GM19043 (cell line): ENCODE measurements around the gene TTC39B.

Experiments
- ATAC-seq: cut with Tn5 transposase; IDR thresholded peaks from one replicate; pipeline ENCODE4 v1.9.1; 2021; ENCODE audit warnings: low read depth; ENCODE audit not compliant: unreplicated experiment

TTC39B gene

DNA sequence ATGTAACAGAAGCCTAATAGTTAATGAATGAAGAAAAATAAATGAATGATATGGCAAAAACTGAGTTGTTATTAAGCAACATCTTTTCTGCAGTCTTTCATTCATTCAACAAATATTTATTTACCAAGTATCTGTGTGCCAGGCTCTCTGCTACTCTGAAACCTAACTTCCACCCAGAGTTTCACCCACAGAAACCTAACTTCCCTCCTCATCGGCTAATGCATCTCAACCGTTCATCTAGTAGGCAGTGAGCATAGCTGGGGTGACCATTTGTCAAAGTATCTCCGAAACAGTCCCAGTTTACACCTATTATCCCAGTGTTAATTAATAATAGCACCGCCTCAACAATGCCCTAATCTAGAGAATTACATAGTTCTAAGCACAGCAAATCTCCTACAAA is 1.5 kb downstream of the TTC39B start:
- ATAC-seq: no peak

DNA sequence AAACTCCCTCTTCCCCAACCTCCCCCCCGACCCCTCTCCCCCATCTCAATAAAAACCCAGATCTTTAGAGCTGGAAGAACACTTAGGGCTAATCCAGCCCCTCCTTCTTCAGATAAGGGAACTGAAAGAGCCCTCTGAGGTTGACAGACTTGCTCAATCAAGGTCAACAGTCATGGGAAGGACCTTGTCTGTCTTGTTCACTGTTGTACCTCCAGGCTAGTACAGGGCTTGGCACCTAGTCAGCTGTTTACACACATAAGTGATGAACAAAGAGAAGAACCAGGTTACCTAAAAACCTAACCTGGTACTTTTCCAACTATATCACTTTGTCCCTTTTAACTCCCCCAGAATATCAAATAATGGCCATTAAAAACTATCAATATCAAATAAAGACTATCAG is 2.4 kb downstream of the TTC39B start:
- peak; percentile 27 for ATAC-seq

DNA sequence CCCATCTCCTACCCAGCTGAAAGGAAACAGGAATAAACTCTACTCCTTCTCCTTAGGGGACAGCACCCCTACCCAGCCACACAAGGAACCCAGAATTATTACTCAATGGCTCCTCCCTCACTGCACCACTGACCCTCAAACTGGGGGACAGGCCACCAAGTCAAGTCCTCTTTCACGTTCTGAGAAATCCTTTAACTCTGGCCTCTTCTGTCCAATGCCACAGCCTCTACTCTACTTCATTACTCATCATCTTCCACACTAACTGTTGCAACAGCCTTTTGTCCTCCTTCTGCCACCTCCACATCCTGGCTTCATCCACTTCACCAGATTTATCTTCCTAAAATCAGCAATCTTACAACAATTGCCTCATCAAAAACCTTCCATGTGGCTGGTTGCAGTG is 6.8 kb downstream of the TTC39B start:
- ATAC-seq: no peak

DNA sequence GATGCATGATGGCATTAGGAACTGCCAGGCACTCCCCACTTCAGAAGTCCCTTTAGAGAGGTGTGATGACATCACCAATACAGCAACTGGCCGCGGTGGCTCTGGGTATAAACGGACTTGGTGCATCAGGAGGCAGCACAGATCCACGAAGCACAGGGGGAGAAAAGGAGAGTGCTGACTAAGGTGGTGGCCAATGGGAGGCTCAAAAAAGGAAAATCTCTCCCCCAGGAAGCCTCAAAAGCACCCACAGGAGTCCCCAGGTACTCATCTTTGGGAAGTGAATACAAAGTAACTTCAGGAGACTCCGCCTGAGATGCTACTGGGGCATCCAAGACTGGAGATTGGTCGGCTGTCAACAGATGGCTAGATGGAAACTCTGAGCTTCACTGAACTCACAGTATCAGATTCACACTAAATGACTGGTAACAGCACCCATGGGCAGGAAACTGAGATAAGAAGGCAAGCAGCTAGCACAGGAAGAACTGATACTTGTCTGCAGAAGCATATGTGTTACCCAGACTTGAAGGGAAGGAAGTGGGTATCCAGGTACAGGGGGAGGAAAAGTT is 7.6 kb downstream of the TTC39B start:
- peak; percentile 76 for ATAC-seq

DNA sequence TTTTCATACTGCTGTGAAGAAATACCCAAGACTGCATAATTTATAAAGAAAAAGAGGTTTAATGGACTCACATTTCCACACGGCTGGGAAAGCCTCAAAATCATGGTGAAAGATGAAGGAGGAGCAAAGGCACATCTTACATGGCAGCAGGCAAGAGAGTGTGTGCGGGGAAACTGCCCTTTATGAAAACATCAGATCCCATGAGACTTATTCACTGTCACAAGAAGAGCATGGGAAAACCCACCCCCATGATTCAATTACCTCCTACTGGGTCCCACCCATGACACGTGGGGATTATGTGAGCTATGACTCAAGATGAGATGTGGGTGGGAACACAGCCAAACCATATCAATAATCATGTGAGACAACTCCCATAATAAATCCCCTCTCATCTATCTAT is 8.7 kb downstream of the TTC39B start:
- ATAC-seq: no peak

DNA sequence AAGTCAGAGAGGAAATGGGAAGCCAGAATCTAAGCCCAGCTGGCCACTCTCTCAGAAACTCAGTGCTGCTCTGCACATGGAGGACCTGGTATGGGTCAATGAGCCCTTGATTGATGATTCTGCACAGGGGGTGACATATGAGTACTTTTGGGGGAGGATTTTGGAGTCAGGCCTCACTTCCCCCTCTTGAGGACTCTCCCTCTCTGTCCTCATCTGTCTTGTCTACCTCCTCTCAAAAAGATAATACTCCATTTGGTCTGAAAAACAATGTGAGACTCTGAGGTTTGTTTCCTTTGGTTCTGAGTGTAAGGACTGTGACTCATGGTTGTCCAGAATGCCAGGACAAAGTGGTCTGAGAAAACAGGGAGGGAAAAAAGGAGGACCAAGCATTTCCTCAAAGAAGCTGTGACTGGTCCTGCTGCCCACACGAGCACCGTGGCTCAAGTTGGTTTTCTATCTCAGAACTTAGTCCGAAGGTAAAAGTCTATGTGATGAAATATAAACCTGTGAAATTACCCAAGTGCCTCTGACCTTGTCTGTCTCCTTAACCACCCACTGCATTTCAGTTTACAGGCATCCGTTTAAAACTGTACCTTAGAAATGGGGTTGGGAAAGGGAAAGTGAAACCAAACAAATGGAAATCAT is 11.1 kb downstream of the TTC39B start:
- peak; percentile 31 for ATAC-seq

DNA sequence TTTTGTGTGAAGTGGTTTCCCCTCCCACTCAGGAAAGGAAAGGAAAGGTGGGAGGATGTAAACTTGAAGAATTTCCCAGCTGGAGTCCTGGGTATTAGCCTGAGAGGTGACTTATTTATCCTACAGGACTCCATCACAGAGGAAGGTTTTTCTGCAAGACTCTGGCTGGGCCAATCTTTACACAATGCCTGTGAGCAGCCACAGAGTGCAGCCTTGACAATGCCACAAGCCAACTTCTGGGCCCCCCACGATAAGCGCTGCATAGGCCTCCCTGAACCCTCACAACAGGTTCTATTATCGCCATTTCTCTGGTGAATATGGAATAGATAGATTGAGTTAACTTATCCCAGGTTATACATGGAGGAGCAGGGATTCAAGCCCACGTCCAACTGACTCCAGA is 12.4 kb downstream of the TTC39B start:
- no peak for ATAC-seq

DNA sequence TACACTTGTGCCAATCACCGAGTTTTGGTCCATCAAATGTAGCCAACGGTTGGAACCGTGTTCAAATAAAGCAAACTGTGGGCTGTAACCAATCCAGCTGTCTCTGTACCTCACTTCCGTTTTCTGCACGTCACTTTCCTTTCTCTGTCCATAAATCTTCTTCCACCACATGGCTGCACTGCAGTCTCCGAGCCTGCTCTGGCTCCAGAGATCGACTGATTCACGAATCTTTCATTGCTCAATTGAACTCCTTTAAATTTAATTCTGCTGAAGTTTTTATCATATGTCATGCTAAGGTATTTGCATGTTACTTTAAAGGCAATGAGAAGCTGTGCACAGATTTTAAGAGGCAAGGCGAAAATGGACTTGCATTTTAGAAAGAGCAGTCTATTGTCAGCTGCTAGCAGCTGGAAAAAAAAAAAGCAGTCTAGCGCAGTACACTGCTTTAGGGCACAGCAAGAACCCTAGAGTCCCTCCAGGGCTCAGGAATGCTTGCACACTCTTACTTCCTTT is 13.2 kb downstream of the TTC39B start:
- ATAC-seq: no peak

DNA sequence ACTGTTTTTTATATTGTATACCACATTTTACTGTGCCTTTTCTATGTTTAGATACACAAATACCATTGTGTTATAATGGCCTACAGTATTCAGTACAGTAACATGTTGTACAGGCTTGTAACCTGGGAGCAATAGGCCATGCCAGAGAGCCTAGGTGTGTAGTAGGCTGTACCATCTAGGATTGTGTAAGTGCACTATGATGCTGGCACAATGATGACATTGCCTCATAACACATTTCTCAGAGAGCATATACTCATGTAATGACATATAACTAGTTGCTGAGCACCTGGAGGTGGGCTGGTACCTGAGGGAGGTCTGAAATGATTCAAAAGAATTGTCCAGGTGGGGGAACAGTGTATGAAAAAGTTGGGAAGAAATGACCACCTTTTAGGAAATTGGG is 13.9 kb downstream of the TTC39B start:
- no peak for ATAC-seq

DNA sequence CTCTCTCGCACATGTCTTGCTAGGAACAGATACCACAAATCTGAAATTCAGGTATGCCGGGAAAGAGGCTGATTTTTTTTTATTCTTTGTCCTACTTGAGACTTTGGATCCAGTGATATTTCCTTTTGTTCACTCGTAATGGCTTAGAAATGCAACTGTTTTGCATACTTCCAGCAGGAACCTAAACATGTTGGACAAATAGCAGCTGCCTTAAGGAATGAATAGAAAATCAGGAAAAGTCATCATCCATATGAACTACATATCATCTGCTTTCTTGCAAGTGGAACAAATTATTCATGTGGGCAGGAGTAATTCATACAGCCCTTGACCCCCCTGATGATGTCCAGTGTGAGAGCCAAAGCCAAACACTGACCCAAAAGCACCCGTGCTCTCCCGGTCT is 17.4 kb downstream of the TTC39B start:
- ATAC-seq: no peak

DNA sequence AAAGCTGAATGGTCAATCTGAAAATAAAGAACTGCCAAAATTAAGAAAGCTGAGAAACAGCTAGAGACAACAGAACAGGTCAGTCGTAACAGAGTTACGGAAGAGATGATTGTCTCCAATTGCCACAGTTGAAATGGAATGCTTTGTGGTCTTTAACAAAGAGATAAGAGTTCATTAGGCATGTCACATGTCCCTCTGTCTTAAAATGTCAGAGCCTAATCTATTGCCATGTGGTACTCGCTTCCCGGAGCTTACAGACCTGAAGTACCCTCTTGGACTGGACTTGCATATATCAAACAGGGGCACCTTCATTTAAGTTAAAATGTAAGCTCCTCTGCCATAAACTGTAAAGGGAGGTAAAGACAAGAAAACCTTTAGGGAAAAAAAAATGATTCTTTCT is 19.7 kb downstream of the TTC39B start:
- ATAC-seq: no peak

DNA sequence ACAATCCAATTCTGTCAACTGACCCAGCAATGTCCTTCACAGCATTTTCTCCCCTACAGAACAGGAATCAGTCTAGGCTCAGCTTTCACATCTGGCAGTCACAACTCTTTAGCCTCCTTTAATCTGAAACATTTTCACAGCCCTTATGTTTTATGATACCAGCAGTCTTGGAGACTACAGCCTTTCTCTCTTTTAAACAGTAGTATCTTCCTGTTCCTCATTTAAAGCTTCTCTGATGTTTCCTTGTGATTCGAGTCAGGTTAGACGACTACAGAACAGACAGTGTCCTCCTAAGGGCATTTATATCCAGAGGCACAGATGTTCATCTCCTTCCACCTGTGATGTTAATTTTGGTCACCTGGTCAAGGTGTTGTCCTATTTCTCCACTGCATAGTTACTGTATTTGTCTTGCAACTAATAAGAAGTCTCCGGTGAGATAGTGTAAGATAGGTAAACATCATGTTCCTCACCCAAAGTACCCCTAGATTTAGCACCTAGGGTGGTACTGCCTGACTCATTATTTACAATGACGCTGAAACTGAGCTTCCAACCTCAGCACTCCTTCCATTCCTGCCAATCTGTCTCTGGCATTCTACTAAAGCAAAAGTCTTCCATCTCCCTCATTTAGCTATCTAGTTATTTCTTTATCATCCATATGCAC is 20.7 kb downstream of the TTC39B start:
- no peak for ATAC-seq

DNA sequence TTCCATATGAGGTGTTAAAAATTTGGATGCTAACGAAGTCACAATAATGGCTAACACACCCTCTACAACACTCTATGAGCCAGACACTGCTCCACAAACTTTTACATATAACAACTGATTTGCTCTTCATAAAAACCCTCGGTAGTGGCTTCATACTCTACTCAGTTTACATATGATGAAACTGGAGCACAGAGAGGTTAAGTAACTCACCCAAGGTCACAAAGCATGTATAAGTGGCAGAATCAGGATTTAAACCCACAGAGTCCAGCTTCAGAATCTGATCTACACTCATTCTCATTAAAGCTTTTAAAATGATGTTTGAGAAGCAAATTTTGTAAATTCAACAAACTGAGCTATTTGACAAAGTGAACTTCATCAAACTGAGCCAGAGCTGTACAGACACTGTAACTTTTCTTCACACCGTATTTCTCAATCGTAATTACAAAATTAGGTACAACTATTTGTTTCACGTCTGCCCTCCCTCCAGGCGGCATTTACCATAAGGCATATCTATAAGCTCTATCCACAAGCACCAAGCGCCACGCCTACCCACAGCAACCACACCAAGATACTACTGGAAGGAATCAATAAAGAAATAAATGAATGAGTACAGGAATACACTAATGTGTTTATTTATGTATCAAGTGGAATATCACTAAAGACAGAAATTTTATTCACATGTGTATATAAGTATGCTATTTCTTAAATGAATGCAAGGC is 24.3 kb downstream of the TTC39B start:
- ATAC-seq: no peak

DNA sequence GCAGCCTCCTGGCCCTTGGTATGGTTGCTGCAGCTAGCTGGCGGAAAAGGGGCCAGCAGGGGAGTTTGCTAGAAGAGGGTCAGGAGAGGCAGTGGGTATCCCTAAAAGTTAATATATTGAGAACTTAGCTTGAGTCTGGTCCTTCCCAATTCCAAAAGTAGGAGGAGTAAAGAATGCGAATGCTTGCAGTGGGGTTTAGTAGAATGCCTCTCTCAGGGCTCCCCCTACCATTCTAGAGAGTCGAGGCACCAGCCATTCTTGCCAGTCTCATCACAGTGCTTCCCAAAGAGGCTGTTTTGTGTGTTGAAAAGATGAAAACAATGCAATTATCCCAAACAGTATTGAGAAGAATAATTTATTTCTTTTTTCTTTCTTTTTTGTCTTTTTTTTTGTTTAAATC is 26.4 kb downstream of the TTC39B start:
- no peak for ATAC-seq

DNA sequence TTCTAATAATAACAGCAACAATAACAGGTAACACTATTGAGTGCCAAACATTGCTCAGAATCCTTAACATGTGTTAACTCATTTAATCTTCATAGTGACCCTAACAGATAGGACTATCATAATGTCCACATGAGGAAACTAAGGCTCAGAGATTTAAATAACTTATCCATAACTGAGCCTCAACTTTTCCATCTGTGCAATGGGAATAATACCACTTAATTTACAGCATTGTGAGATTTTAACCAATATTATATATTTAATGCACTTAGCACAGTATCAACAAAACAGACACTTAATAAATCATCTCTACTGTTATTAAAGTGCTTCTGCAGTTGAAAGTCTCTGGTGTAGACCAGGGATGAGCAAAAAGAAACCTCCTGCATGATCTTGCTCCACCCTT is 28.2 kb downstream of the TTC39B start:
- no peak for ATAC-seq

DNA sequence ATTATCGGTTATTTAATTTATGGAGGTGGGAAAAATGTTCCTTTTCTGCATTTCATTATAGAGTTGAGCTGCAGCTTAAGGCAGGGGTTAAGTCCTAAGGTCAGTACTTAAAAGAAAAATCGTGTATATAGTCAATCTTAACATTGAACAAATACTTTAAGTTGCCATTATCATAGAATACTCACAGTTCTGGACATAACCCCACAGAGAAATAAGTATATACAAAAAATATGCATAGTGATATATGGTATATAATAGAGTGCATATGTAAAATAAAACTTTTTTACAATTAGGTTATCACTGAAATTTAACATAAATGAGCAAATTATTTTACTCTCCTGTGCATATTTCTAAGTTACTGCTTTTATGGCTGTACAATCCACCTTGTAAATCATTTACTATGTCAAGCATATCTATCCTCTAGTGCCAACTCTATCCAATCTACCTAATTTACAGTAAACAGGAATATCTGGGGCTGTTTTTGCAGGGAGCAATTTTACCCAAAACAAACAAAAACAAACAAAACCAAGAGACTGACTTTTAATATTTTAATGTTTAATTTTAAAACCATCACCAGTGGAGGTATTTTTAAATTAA is 28.8 kb downstream of the TTC39B start:
- no peak for ATAC-seq

DNA sequence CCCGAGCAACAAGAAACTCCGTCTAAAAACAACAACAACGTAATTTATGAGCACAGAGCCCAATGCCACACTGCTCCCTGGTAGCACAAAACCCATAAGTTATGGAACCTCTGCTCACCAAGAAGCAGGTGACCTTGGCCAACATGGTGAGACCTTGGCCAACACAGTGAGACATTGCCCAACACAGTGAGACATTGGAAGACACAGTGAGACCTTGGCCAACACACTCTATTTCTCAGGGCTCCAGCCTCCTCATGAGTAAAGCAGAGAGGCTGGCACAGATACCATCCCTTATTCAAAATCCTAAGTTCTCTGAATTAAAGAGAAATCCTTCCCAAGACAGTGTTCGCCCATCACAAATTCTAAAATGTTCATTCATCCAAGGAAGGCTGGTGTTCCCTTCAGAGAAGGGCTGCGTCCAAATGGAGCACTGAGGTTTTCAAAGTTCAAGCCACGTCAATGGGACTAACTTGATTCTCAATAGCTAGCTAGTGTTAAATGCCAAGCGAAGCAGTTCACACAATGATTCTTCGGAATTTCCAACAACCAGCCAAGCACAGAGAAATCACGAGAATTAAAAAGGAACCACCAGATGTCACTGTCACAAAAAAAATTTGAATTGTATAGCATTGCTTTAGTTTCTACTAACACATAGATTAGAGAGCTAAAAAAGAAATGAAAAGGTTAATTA is 29.5 kb downstream of the TTC39B start:
- no peak for ATAC-seq

DNA sequence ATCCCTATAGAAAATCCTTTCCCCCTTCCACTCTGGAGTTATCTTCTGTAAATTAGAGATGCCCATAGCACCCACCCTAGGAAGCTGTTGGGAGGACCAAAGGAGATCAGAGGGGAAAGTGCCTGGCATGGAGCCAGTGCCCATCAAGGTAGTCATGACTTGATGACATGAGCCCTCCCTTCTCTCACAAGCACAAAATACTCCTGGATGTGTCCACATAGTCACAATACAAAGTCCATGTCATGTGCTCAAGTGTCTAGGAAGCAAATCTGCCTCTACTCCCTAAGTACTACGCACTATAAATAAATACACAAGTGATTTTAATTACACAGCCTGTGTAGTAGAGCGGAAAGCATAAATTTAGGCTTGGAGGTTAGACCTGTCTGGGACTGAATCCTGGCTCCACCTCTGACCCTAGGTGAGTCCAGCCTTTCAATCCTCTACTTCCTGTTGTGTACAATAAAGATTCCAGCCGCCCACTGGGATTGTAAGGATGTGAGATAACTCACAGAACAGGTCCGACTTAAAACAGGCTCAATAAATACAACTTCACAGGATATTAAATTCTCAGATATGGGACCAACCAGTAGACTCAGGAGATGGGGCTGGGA is 30.6 kb downstream of the TTC39B start:
- no peak for ATAC-seq

DNA sequence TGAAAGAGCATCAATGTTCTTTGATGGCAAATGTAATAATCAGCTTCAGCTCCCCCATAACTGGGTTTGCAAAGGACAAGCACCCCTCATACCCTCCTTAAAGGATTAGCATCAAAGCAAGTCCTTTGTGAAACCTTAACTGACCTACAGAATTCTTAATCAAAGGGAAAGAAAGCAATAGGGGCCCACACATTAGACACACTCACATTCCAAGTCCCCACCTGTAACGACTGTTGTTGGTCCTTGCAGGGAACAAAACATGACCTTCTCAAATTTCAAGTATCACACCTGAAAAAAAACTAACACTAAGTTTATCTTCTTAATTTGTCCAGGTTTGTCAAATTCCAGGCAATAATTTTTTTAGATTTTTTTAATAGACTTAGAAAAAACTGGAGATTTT is 32.6 kb downstream of the TTC39B start:
- no peak for ATAC-seq

DNA sequence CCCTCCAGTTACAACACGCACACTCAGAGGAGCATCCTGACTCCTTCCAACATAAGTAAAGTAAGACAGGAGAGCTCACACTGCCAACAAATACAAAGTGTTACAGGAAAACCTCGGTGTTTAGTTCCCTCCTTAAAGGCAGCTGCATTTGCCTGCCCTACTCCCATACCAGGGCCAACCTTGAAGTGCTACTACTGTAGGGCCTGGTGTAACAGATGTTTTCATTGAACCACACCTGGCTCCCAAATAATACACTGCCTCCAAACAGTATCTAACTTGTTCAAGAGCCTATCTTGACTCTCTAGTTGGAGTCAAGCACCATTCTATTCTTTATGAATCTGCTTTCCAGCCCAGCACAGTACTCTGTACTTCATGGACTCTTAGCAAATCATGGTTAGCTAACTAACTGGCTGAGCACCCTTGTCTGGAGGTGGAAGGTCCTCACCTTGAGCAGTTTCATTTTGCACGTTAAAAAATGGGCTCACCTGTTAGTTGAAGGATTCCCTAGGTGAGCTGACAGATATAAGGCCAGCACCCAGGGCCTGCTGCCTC is 34.6 kb downstream of the TTC39B start:
- ATAC-seq: no peak
